ENCODE data around the gene SMC3.

- TF ChIP-seq CTCF (IDR thresholded peaks at IDR 0.05) (no peak), POLR2A (IDR thresholded peaks at IDR 0.05) (no peak)
These were observed 13.6 kb upstream of the SMC3 start for GRCh38 chr10:110553905-110554304.
